Neural cell (in vitro differentiated cells): ENCODE results near the gene SP6. TPM values are rescaled to one million over a fixed set of nuclear protein-coding genes. Genes with fewer than 3 reads are reported as not detected.

Experiments used
- H2AFZ ChIP-seq: fragments of 200-600, 300-800 bp; sonication (generic), shearing (Covaris generic); 2 replicates; pipeline ENCODE4 v1.6.0; 2014; ENCODE audit warnings: low read depth, mild to moderate bottlenecking, antibody characterized with exemption, low read length, moderate library complexity
- H3F3A ChIP-seq: fragments of 200-600 bp; shearing (Covaris generic); 2 replicates; pipeline ENCODE4 v1.6.1; 2016; ENCODE audit warnings: mild to moderate bottlenecking, moderate library complexity, mixed read lengths, antibody characterized with exemption, low read length; ENCODE audit not compliant: insufficient read depth, poor library complexity, severe bottlenecking
- H3K27ac ChIP-seq: fragments of 200-600, 300-800 bp; sonication (generic), shearing (Covaris generic); 2 replicates; pipeline ENCODE4 v1.5.1; 2014; ENCODE audit warnings: mild to moderate bottlenecking, low read length, moderate library complexity
- H3K27me3 ChIP-seq: fragments of 300-800, 200-600 bp; sonication (generic), shearing (Covaris generic); 2 replicates; pipeline ENCODE4 v1.6.0; 2014; ENCODE audit warnings: mild to moderate bottlenecking, low read depth, low read length, moderate library complexity; ENCODE audit not compliant: insufficient read depth
- H3K36me3 ChIP-seq: fragments of 300-800, 200-600 bp; sonication (generic), shearing (Covaris generic); 2 replicates; pipeline ENCODE4 v1.5.1; 2014; ENCODE audit warnings: mild to moderate bottlenecking, antibody characterized with exemption, low read length, moderate library complexity; ENCODE audit not compliant: insufficient read depth
- H3K4me2 ChIP-seq: fragments of 300-800, 200-600 bp; sonication (generic), shearing (Covaris generic); 2 replicates; pipeline ENCODE4 v1.6.0; 2014; ENCODE audit warnings: mild to moderate bottlenecking, low read length
- H3K4me3 ChIP-seq: fragments of 300-800, 200-600 bp; sonication (generic), shearing (Covaris generic); 2 replicates; pipeline ENCODE4 v1.5.1; 2014; ENCODE audit warnings: mild to moderate bottlenecking, low read length, moderate library complexity
- H3K79me2 ChIP-seq: fragments of 200-600 bp; shearing (Covaris generic); replicated peaks from 2 replicates; pipeline ENCODE4 v1.6.0; 2014; ENCODE audit warnings: mild to moderate bottlenecking, low read length, moderate library complexity; ENCODE audit not compliant: insufficient read depth
- H3K9ac ChIP-seq: fragments of 300-800, 200-600 bp; sonication (generic), shearing (Covaris generic); 2 replicates; pipeline ENCODE4 v1.6.1; 2016; ENCODE audit warnings: mild to moderate bottlenecking, low read length, mixed read lengths
- H3K9me2 ChIP-seq: fragments of 200-600 bp; shearing (Covaris generic); 2 replicates; pipeline ENCODE4 v1.6.1; 2016; ENCODE audit warnings: mild to moderate bottlenecking, low read length, mixed read lengths; ENCODE audit not compliant: insufficient read depth
- H3K9me3 ChIP-seq: fragments of 200-600, 300-800 bp; sonication (generic), shearing (Covaris generic); 2 replicates; pipeline ENCODE4 v1.6.1; 2016; ENCODE audit warnings: mild to moderate bottlenecking, mixed run types, low read length, moderate library complexity, mixed read lengths
- H4K20me1 ChIP-seq: fragments of 200-600 bp; shearing (Covaris generic); 2 replicates; pipeline ENCODE4 v1.6.1; 2016; ENCODE audit warnings: mild to moderate bottlenecking, mixed run types; ENCODE audit not compliant: insufficient read depth
- CTCF ChIP-seq: fragments of 450-650 bp; IDR thresholded peaks from 2 replicates; pipeline ENCODE4 v1.5.1; 2014; ENCODE audit warnings: antibody characterized with exemption, mild to moderate bottlenecking, moderate library complexity; ENCODE audit not compliant: poor library complexity, severe bottlenecking
- EP300 ChIP-seq: fragments of 450-650 bp; conservative IDR thresholded peaks from 2 replicates; pipeline ENCODE4 v1.6.1; 2014; ENCODE audit warnings: antibody characterized with exemption, mild to moderate bottlenecking, moderate library complexity; ENCODE audit not compliant: poor library complexity, severe bottlenecking
- EZH2 ChIP-seq: fragments of 200-600, 300-800 bp; shearing (Covaris generic), sonication (generic); IDR thresholded peaks from 2 replicates; pipeline ENCODE4 v1.6.1; 2014; ENCODE audit warnings: antibody characterized with exemption, low read length, borderline replicate concordance, mild to moderate bottlenecking; ENCODE audit not compliant: insufficient read depth, poor library complexity, severe bottlenecking
- MXI1 ChIP-seq: fragments of 450-650 bp; conservative IDR thresholded peaks from 2 replicates; pipeline ENCODE4 v1.6.1; 2014; ENCODE audit warnings: antibody characterized with exemption, mild to moderate bottlenecking; ENCODE audit not compliant: poor library complexity, severe bottlenecking
- POLR2AphosphoS5 ChIP-seq: IDR thresholded peaks from 2 replicates; pipeline ENCODE4 v1.6.1; 2012
- RAD21 ChIP-seq: fragments of 450-650 bp; conservative IDR thresholded peaks from 2 replicates; pipeline ENCODE4 v1.6.1; 2014; ENCODE audit warnings: antibody characterized with exemption, mild to moderate bottlenecking, moderate library complexity
- REST ChIP-seq: IDR thresholded peaks from 2 replicates; pipeline ENCODE4 v1.6.1; 2012; ENCODE audit warnings: borderline replicate concordance
- SMC3 ChIP-seq: fragments of 450-650 bp; conservative IDR thresholded peaks from 2 replicates; pipeline ENCODE4 v1.6.1; 2014; ENCODE audit warnings: antibody characterized with exemption, mild to moderate bottlenecking, moderate library complexity; ENCODE audit not compliant: poor library complexity
- TAF1 ChIP-seq: IDR thresholded peaks from 2 replicates; pipeline ENCODE4 v1.6.1; 2012; ENCODE audit warnings: low read depth
- polyA plus RNA-seq: library from polyadenylated mRNA; depleted of rRNA; stranded (reverse); fragments of >200 nt; gene quantifications from 2 replicates; pipeline ENCODE4 v1.2.3, GENCODE V29; 2014

Gene SP6
- polyA plus RNA-seq, 1 donor from 2014 or later = 0.42 TPM

- Histone ChIP-seq H2AFZ (no peak overlapping the region), H4K20me1 (no peaks in the 10 kb centered on the region), H3K9ac (no peak overlapping the region), H3K9me2 (no peaks in the 10 kb centered on the region), H3K27me3 (no peaks in the 10 kb centered on the region), H3K79me2 (no peaks in the 10 kb centered on the region), H3K9me3 (no peaks in the 10 kb centered on the region), H3K27ac (no peak overlapping the region), H3K36me3 (no peaks in the 10 kb centered on the region), H3K4me2 (no peak overlapping the region), H3K4me3 (no peak overlapping the region), H3F3A (no peaks in the 10 kb centered on the region)
- TF ChIP-seq SMC3 (no peak), CTCF (no peak), REST (no peak), EZH2 (no peak), TAF1 (no peak), RAD21 (no peak), POLR2AphosphoS5 (no peak), MXI1 (no peak), EP300 (no peak)
These were observed 29.0 kb upstream of the SP6 start for GRCh38 chr17:47879776-47880454.

- H3K4me3 ChIP-seq = no peak overlapping the region
- no peaks in the 10 kb centered on the region for H4K20me1 ChIP-seq
- no peaks in the 10 kb centered on the region for H3K79me2 ChIP-seq
- H3K9me3 ChIP-seq = no peaks in the 10 kb centered on the region
- no peaks in the 10 kb centered on the region for H3K27me3 ChIP-seq
- H3K36me3 ChIP-seq = no peaks in the 10 kb centered on the region
- no peaks in the 10 kb centered on the region for H3K9me2 ChIP-seq
- H3K9ac ChIP-seq = no peak overlapping the region
- no peak overlapping the region for H3K4me2 ChIP-seq
- no peak overlapping the region for H2AFZ ChIP-seq
- no peaks in the 10 kb centered on the region for H3F3A ChIP-seq
- TF ChIP-seq RAD21 = no peak
- H3K27ac ChIP-seq = no peak overlapping the region
These were observed 28.1 kb upstream of the SP6 start for GRCh38 chr17:47879028-47879585.
